ENCODE measurements around the gene TPD52L1. TPM values are rescaled to one million over a fixed set of nuclear protein-coding genes. Genes with fewer than 3 reads are reported as not detected.
A peak's percentile ranks its signal among the peaks of the same experiment; 100 is the strongest.

The TPD52L1 gene
- total and polyA plus RNA-seq, 2 of the 13 experiments (the other 11 are each of a cell fraction or from before 2014, with no cell fraction given) = 0.49 to 0.53 TPM

DNA sequence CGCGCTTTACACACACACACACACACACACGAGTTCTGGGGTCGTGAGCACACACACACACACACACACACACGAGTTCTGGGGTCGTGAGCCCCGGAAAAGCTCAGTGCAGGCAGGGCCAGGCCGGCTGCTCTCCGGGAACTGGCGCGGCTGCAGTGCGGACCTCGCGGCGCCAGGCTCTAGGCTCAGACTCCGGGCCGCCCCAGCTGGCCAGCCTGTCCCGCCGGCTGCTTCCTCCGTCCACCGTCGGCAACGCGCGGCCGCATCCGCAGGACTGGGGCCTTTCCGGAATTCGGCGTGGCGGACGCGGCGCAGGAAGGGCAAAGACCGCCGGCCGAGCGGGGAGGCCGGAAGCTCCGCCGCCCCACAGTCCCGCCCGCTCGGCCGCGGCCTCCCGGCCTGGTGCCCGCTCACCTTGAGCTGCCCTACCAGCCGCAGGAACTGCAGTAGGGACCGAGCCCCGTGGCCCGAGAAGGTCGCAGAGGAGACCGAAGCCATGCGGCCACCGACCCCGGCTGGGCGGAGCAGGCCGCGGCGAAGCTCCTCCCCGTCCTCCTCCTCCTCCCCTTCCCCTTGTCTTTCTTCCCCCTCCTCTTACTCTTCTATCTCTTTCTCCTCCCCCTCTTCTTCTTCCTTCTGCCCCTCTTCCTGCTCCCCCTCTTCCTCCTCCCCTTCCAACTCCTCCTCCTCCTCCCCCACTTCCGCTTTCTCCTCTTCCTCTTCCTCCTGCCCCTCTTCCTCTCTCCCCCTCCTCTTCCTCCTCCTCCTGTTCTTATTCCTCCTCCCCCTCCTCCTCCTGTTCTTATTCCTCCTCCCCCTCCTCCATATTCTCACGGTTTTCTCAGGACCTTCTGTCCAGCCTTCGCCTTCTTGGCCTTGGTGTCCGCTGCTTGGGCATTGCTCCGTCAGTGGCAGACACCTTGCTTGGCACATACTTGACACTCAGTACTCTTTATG, 148.1 kb downstream of the TPD52L1 start, which contains the start of gene HDDC2 (continued):
- TF ChIP-seq ZNF761 (CRISPR knock-in tag; conservative IDR thresholded peaks at IDR 0.05) (peak; percentile 98), HNRNPK (IDR thresholded peaks at IDR 0.05; ENCODE audit: low read depth, low read length, poor library complexity, severe bottlenecking) (peak; percentile 100), GATAD1 (CRISPR knock-in tag; IDR thresholded peaks at IDR 0.05) (peak; percentile 69; the same call in 1 of the 2 replicates), MAFK (conservative IDR thresholded peaks at IDR 0.05 in 1 of 2, IDR thresholded peaks at IDR 0.05 in 1 of 2; ENCODE audit: low read length in 2 of 2) (no peak), NR2C2 (CRISPR knock-in tag; IDR thresholded peaks at IDR 0.05; ENCODE audit: borderline replicate concordance) (peak; percentile 59; the same call in 1 of the 2 replicates), ZNF446 (CRISPR knock-in tag; IDR thresholded peaks at IDR 0.05) (peak; percentile 91; the same call in 1 of the 2 replicates), ATRX (CRISPR knock-in tag; IDR thresholded peaks at IDR 0.05; ENCODE audit: borderline replicate concordance) (no peak), ZFP41 (CRISPR knock-in tag; IDR thresholded peaks at IDR 0.05; ENCODE audit: borderline replicate concordance) (0 out of 2 replicates have a peak, but pooled peaks have one; percentile 70), YY1 (IDR thresholded peaks at IDR 0.05; ENCODE audit: insufficient read depth, insufficient replicate concordance, low read depth, low read length) (peak; percentile 80), KDM6A (CRISPR knock-in tag; IDR thresholded peaks at IDR 0.05; ENCODE audit: low read depth) (no peak)
- TF ChIP-seq, protein P1, sequence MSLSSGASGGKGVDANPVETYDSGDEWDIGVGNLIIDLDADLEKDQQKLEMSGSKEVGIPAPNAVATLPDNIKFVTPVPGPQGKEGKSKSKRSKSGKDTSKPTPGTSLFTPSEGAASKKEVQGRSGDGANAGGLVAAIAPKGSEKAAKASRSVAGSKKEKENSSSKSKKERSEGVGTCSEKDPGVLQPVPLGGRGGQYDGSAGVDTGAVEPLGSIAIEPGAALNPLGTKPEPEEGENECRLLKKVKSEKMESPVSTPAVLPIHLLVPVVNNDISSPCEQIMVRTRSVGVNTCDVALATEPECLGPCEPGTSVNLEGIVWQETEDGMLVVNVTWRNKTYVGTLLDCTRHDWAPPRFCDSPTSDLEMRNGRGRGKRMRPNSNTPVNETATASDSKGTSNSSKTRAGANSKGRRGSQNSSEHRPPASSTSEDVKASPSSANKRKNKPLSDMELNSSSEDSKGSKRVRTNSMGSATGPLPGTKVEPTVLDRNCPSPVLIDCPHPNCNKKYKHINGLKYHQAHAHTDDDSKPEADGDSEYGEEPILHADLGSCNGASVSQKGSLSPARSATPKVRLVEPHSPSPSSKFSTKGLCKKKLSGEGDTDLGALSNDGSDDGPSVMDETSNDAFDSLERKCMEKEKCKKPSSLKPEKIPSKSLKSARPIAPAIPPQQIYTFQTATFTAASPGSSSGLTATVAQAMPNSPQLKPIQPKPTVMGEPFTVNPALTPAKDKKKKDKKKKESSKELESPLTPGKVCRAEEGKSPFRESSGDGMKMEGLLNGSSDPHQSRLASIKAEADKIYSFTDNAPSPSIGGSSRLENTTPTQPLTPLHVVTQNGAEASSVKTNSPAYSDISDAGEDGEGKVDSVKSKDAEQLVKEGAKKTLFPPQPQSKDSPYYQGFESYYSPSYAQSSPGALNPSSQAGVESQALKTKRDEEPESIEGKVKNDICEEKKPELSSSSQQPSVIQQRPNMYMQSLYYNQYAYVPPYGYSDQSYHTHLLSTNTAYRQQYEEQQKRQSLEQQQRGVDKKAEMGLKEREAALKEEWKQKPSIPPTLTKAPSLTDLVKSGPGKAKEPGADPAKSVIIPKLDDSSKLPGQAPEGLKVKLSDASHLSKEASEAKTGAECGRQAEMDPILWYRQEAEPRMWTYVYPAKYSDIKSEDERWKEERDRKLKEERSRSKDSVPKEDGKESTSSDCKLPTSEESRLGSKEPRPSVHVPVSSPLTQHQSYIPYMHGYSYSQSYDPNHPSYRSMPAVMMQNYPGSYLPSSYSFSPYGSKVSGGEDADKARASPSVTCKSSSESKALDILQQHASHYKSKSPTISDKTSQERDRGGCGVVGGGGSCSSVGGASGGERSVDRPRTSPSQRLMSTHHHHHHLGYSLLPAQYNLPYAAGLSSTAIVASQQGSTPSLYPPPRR (CRISPR knock-in tag; IDR thresholded peaks at IDR 0.05; ENCODE audit: borderline replicate concordance) = peak; percentile 85
- TF ChIP-seq, protein P2, sequence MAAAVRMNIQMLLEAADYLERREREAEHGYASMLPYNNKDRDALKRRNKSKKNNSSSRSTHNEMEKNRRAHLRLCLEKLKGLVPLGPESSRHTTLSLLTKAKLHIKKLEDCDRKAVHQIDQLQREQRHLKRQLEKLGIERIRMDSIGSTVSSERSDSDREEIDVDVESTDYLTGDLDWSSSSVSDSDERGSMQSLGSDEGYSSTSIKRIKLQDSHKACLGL (CRISPR knock-in tag; IDR thresholded peaks at IDR 0.05) = peak; percentile 95
- TF ChIP-seq, protein P3, sequence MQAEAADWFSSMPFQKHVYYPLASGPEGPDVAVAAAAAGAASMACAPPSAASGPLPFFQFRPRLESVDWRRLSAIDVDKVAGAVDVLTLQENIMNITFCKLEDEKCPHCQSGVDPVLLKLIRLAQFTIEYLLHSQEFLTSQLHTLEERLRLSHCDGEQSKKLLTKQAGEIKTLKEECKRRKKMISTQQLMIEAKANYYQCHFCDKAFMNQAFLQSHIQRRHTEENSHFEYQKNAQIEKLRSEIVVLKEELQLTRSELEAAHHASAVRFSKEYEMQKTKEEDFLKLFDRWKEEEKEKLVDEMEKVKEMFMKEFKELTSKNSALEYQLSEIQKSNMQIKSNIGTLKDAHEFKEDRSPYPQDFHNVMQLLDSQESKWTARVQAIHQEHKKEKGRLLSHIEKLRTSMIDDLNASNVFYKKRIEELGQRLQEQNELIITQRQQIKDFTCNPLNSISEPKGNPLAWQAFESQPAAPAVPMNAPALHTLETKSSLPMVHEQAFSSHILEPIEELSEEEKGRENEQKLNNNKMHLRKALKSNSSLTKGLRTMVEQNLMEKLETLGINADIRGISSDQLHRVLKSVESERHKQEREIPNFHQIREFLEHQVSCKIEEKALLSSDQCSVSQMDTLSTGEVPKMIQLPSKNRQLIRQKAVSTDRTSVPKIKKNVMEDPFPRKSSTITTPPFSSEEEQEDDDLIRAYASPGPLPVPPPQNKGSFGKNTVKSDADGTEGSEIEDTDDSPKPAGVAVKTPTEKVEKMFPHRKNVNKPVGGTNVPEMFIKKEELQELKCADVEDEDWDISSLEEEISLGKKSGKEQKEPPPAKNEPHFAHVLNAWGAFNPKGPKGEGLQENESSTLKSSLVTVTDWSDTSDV (CRISPR knock-in tag; IDR thresholded peaks at IDR 0.05) = peak; percentile 99
- TF ChIP-seq, protein P4, sequence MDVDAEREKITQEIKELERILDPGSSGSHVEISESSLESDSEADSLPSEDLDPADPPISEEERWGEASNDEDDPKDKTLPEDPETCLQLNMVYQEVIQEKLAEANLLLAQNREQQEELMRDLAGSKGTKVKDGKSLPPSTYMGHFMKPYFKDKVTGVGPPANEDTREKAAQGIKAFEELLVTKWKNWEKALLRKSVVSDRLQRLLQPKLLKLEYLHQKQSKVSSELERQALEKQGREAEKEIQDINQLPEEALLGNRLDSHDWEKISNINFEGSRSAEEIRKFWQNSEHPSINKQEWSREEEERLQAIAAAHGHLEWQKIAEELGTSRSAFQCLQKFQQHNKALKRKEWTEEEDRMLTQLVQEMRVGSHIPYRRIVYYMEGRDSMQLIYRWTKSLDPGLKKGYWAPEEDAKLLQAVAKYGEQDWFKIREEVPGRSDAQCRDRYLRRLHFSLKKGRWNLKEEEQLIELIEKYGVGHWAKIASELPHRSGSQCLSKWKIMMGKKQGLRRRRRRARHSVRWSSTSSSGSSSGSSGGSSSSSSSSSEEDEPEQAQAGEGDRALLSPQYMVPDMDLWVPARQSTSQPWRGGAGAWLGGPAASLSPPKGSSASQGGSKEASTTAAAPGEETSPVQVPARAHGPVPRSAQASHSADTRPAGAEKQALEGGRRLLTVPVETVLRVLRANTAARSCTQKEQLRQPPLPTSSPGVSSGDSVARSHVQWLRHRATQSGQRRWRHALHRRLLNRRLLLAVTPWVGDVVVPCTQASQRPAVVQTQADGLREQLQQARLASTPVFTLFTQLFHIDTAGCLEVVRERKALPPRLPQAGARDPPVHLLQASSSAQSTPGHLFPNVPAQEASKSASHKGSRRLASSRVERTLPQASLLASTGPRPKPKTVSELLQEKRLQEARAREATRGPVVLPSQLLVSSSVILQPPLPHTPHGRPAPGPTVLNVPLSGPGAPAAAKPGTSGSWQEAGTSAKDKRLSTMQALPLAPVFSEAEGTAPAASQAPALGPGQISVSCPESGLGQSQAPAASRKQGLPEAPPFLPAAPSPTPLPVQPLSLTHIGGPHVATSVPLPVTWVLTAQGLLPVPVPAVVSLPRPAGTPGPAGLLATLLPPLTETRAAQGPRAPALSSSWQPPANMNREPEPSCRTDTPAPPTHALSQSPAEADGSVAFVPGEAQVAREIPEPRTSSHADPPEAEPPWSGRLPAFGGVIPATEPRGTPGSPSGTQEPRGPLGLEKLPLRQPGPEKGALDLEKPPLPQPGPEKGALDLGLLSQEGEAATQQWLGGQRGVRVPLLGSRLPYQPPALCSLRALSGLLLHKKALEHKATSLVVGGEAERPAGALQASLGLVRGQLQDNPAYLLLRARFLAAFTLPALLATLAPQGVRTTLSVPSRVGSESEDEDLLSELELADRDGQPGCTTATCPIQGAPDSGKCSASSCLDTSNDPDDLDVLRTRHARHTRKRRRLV (CRISPR knock-in tag; IDR thresholded peaks at IDR 0.05) = no peak
